Suprapubic skin (tissue), 4 donors: ENCODE results near the gene MEX3B. TPM values are rescaled to one million over a fixed set of nuclear protein-coding genes. Genes with fewer than 3 reads are reported as not detected.

ENCODE experiments used
- DNase-seq, 2 donors: peaks; one replicate each; pipeline ENCODE4 v3.0.0-alpha.2; 2019; ENCODE audit warnings: low spot score in 2 of 2
- H3K27ac ChIP-seq: fragments of 200-600 bp; sonication (generic); one replicate; pipeline ENCODE4 v1.5.1; 2019
- H3K27me3 ChIP-seq: fragments of 200-600 bp; sonication (generic); one replicate; pipeline ENCODE4 v1.5.1; 2019
- H3K36me3 ChIP-seq: fragments of 200-600 bp; sonication (generic); one replicate; pipeline ENCODE4 v1.5.1; 2019
- H3K4me1 ChIP-seq: fragments of 200-600 bp; sonication (generic); one replicate; pipeline ENCODE4 v1.5.1; 2019
- H3K4me3 ChIP-seq: fragments of 200-600 bp; sonication (generic); one replicate; pipeline ENCODE4 v1.5.1; 2019; ENCODE audit warnings: mild to moderate bottlenecking
- H3K9me3 ChIP-seq: fragments of 200-600 bp; sonication (generic); one replicate; pipeline ENCODE4 v1.5.1; 2019
- EP300 ChIP-seq: sonication (generic); formaldehyde crosslinking; IDR thresholded peaks from one replicate; pipeline ENCODE4 v1.6.1; 2017; ENCODE audit warnings: antibody characterized with exemption
- POLR2A ChIP-seq, 2 donors: fragments of 450-650 bp; IDR thresholded peaks; one replicate each; pipeline ENCODE4 v1.6.1; 2017; ENCODE audit warnings: antibody characterized with exemption in 2 of 2, mild to moderate bottlenecking in 2 of 2, moderate library complexity in 2 of 2
- POLR2AphosphoS5 ChIP-seq, 3 donors: sonication (generic); formaldehyde crosslinking; IDR thresholded peaks; one replicate each; pipeline ENCODE4 v1.6.1; 2017; ENCODE audit warnings: antibody characterized with exemption in 3 of 3
- WGBS: methylation state at CpG from one replicate; pipeline ENCODE4 v1.1.5; 2018; 5-methylcytosine and 5-hydroxymethylcytosine counted together
- total RNA-seq, 4 donors: library from RNA; depleted of rRNA; stranded (reverse); fragments of >200 nt; gene quantifications; one replicate each; pipeline ENCODE4 v1.1.0, GENCODE V29; 2016
- TF ChIP-seq, protein P1 (sequence below), 2 donors: fragments of 200-600 bp in 1 of 2; fragments of 450-650 bp in 1 of 2; sonication (generic) in 1 of 2; IDR thresholded peaks; one replicate each; pipeline ENCODE4 v1.5.1; 2016 to 2019; ENCODE audit warnings: antibody characterized with exemption in 2 of 2, mild to moderate bottlenecking in 1 of 2, moderate library complexity in 1 of 2

The MEX3B gene
- total RNA-seq, 4 donors from 2014 or later, result 0.49 to 1.6 (median 0.96) TPM

- H3K4me3 ChIP-seq, result no peak overlapping the region
- no peaks in the 10 kb centered on the region for H3K4me1 ChIP-seq
- WGBS, result 71% methylated on average over 8 of the region's 14 CpGs
- DNase-seq, result no peak
- H3K36me3 ChIP-seq, result no peaks in the 10 kb centered on the region
- H3K9me3 ChIP-seq, result no peaks in the 10 kb centered on the region
- TF ChIP-seq EP300, result no peak
- TF ChIP-seq POLR2A (IDR thresholded peaks at IDR 0.05), result no peak
- TF ChIP-seq, protein P1, sequence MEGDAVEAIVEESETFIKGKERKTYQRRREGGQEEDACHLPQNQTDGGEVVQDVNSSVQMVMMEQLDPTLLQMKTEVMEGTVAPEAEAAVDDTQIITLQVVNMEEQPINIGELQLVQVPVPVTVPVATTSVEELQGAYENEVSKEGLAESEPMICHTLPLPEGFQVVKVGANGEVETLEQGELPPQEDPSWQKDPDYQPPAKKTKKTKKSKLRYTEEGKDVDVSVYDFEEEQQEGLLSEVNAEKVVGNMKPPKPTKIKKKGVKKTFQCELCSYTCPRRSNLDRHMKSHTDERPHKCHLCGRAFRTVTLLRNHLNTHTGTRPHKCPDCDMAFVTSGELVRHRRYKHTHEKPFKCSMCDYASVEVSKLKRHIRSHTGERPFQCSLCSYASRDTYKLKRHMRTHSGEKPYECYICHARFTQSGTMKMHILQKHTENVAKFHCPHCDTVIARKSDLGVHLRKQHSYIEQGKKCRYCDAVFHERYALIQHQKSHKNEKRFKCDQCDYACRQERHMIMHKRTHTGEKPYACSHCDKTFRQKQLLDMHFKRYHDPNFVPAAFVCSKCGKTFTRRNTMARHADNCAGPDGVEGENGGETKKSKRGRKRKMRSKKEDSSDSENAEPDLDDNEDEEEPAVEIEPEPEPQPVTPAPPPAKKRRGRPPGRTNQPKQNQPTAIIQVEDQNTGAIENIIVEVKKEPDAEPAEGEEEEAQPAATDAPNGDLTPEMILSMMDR (IDR thresholded peaks at IDR 0.05), result no peak
- TF ChIP-seq POLR2AphosphoS5 (IDR thresholded peaks at IDR 0.05), result no peak
- peaks cover 8% of the 10 kb centered on the region for H3K27me3 ChIP-seq
- H3K27ac ChIP-seq, result no peak overlapping the region
Measured at GRCh38 chr15:82081914-82082762, 36.3 kb upstream of the MEX3B start.

DNA sequence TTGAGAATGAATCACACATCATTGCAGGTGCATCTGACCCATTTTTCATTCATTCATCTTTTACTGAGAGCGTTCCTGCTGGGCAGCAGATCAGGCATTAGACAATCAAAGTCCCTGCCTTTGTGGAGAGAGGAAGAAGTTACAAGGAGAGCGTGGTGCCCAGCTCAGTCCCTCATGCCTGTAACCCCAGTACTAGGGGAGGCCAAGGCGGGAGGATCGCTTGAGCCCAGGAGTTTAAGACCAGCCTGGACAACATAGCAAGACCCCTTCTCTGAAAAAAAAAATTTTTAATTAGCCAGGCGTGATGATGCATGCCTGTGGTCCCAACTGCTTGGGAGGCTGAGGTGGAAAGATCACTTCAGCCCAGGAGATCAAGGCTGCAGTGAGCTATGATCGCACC is 35.0 kb upstream of the MEX3B start:
- no peak for DNase-seq
- H3K4me3 ChIP-seq, result no peak overlapping the region
- 94% methylated on average over 6 of the region's 6 CpGs for WGBS

DNA sequence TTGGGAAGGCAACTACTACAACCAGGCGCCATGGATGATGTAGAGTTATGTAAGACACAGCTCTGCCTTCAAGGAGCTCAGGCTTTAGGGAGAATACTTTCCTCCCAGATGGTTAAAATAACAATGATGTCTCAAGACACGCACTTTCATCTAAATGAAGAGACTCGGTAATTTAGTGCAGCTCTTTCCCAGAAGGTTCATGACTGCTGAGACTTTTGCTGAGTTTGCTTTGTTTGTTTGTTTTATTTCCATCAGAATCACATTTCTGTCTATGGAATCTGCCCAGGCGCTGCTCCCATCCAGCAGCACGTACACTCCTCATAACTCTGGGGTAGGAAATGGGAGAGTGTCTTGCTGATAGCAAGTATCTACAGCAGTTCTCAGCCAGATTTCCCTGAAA is 33.9 kb upstream of the MEX3B start:
- Histone ChIP-seq H3K9me3 (no peaks in the 10 kb centered on the region), H3K4me1 (no peaks in the 10 kb centered on the region), H3K27me3 (peaks cover 20% of the 10 kb centered on the region), H3K4me3 (no peak overlapping the region), H3K27ac (no peak overlapping the region), H3K36me3 (no peaks in the 10 kb centered on the region)
- DNase-seq, result no peak
- WGBS, result 45% methylated on average over 5 of the region's 5 CpGs
- TF ChIP-seq, protein P1 (IDR thresholded peaks at IDR 0.05), result no peak
- TF ChIP-seq POLR2A (IDR thresholded peaks at IDR 0.05), result no peak
- no peak for TF ChIP-seq POLR2AphosphoS5 (IDR thresholded peaks at IDR 0.05)
- TF ChIP-seq EP300, result no peak

More for the DNA sequence above, 35.0 kb upstream of the MEX3B start:
- Histone ChIP-seq H3K4me1 (no peaks in the 10 kb centered on the region), H3K27me3 (peaks cover 16% of the 10 kb centered on the region), H3K36me3 (no peaks in the 10 kb centered on the region), H3K27ac (no peak overlapping the region), H3K9me3 (no peaks in the 10 kb centered on the region)
- TF ChIP-seq EP300 (no peak), POLR2A (IDR thresholded peaks at IDR 0.05) (no peak), POLR2AphosphoS5 (IDR thresholded peaks at IDR 0.05) (no peak)
- TF ChIP-seq, protein P1 (IDR thresholded peaks at IDR 0.05), result no peak

GRCh38 chr15:82074610-82075009 is 28.8 kb upstream of the MEX3B start:
- Histone ChIP-seq H3K4me3 (no peak overlapping the region), H3K27ac (no peak overlapping the region), H3K36me3 (no peaks in the 10 kb centered on the region), H3K4me1 (no peaks in the 10 kb centered on the region), H3K27me3 (peaks cover 14% of the 10 kb centered on the region), H3K9me3 (no peaks in the 10 kb centered on the region)
- DNase-seq, result no peak
- TF ChIP-seq POLR2AphosphoS5 (IDR thresholded peaks at IDR 0.05) (no peak), EP300 (no peak), POLR2A (IDR thresholded peaks at IDR 0.05) (no peak)
- TF ChIP-seq, protein P1 (IDR thresholded peaks at IDR 0.05), result no peak
- WGBS, result 79% methylated on average over 1 of the region's 1 CpG

GRCh38 chr15:82072926-82073537 is 27.2 kb upstream of the MEX3B start:
- TF ChIP-seq EP300 (no peak), POLR2AphosphoS5 (IDR thresholded peaks at IDR 0.05) (no peak), POLR2A (IDR thresholded peaks at IDR 0.05) (no peak)
- TF ChIP-seq, protein P1 (IDR thresholded peaks at IDR 0.05), result no peak
- DNase-seq, result no peak
- WGBS, result 96% methylated on average over 2 of the region's 5 CpGs

More at GRCh38 chr15:82072926-82073537, 27.2 kb upstream of the MEX3B start:
- Histone ChIP-seq H3K4me1 (no peaks in the 10 kb centered on the region), H3K36me3 (no peaks in the 10 kb centered on the region), H3K9me3 (no peaks in the 10 kb centered on the region), H3K27me3 (peaks cover 12% of the 10 kb centered on the region), H3K27ac (no peak overlapping the region), H3K4me3 (no peak overlapping the region)
